HG03469 (cell line): ENCODE data around the gene CSRP3.
"Not testable (repeated sequence)": the region's sequence is repeated elsewhere in the genome, so short reads cannot be mapped to it uniquely, and the experiment has no call there.

Experiments
- ATAC-seq: cut with Tn5 transposase; IDR thresholded peaks from one replicate; pipeline ENCODE4 v1.9.1; 2021; ENCODE audit warnings: mild to moderate bottlenecking, moderate library complexity, moderate number of reproducible peaks; ENCODE audit not compliant: unreplicated experiment

Gene CSRP3

GRCh38 chr11:19136884-19137283, 64.9 kb downstream of the CSRP3 start:
- not testable (repeated sequence) for ATAC-seq

- ATAC-seq, result no peak
Observed at GRCh38 chr11:19134004-19134403, 67.8 kb downstream of the CSRP3 start.
